WTC11 (cell line): ENCODE data around the gene C17orf107. TPM values are rescaled to one million over a fixed set of nuclear protein-coding genes. Genes with fewer than 3 reads are reported as not detected.
"Not testable (repeated sequence)": the region's sequence is repeated elsewhere in the genome, so short reads cannot be mapped to it uniquely, and the experiment has no call there.

Experiments used
- ATAC-seq: fragments of 200-7000 bp; cut with Tn5 transposase; 2 replicates; pipeline ENCODE4 v1.10.0; 2021; ENCODE audit warnings: mild to moderate bottlenecking, moderate library complexity
- CTCF ChIA-PET: fragments of 300-600 bp; sonication (Branson Sonifier 250); formaldehyde crosslinking; loops from one replicate; lab custom pipeline; 2021; ENCODE audit warnings: antibody characterized with exemption; lab: Charles Lee
- POLR2A ChIA-PET: fragments of 350-600 bp; sonication (Branson Sonifier 250); formaldehyde crosslinking; loops from one replicate; lab custom pipeline; 2021; ENCODE audit warnings: antibody characterized with exemption; lab: Charles Lee
- DNase-seq: peaks from one replicate; pipeline ENCODE4 v3.0.0; 2021; ENCODE audit warnings: low spot score
- H3K27ac Mint-ChIP-seq: 2 replicates; pipeline ENCODE4 v1.8.0; 2021; ENCODE audit warnings: mixed read lengths
- H3K27me3 Mint-ChIP-seq: 2 replicates; pipeline ENCODE4 v1.8.0; 2021; ENCODE audit warnings: low read depth, mild to moderate bottlenecking, moderate library complexity, mixed read lengths
- H3K36me3 Mint-ChIP-seq: 2 replicates; pipeline ENCODE4 v1.8.0; 2021; ENCODE audit warnings: mixed read lengths
- H3K4me1 Mint-ChIP-seq: 2 replicates; pipeline ENCODE4 v1.8.0; 2022; ENCODE audit warnings: mixed read lengths
- H3K4me3 Mint-ChIP-seq: 2 replicates; pipeline ENCODE4 v1.8.0; 2021; ENCODE audit warnings: mild to moderate bottlenecking, moderate library complexity, mixed read lengths
- H3K9me3 Mint-ChIP-seq: 2 replicates; pipeline ENCODE4 v1.8.0; 2021; ENCODE audit warnings: mixed read lengths
- ATF1 ChIP-seq: sonication (generic); formaldehyde crosslinking; IDR thresholded peaks from 2 replicates; pipeline ENCODE4 v1.8.1; 2023; ENCODE audit warnings: mild to moderate bottlenecking, moderate library complexity, missing genetic modification reagents
- CREB1 ChIP-seq: sonication (generic); formaldehyde crosslinking; IDR thresholded peaks from 2 replicates; pipeline ENCODE4 v1.8.0; 2023; ENCODE audit warnings: mild to moderate bottlenecking, missing genetic modification reagents
- ELF4 ChIP-seq: sonication (generic); formaldehyde crosslinking; IDR thresholded peaks from 2 replicates; pipeline ENCODE4 v1.8.1; 2022; ENCODE audit warnings: low read depth, mild to moderate bottlenecking, moderate library complexity, missing genetic modification reagents
- KAT7 ChIP-seq: sonication (generic); formaldehyde crosslinking; IDR thresholded peaks from 2 replicates; pipeline ENCODE4 v1.8.1; 2023; ENCODE audit warnings: missing genetic modification reagents, mild to moderate bottlenecking, borderline replicate concordance
- MLX ChIP-seq: sonication (generic); formaldehyde crosslinking; IDR thresholded peaks from 2 replicates; pipeline ENCODE4 v1.8.1; 2023; ENCODE audit warnings: mild to moderate bottlenecking, missing genetic modification reagents, moderate library complexity
- MXD4 ChIP-seq: fragments of 250-450 bp; sonication (Bioruptor Pico); IDR thresholded peaks from 2 replicates; pipeline ENCODE4 v1.8.0; 2021; ENCODE audit warnings: mild to moderate bottlenecking, moderate library complexity, borderline replicate concordance
- NFE2L1 ChIP-seq: sonication (generic); formaldehyde crosslinking; IDR thresholded peaks from 2 replicates; pipeline ENCODE4 v1.8.1; 2023; ENCODE audit warnings: missing genetic modification reagents
- NR1H2 ChIP-seq: sonication (generic); formaldehyde crosslinking; IDR thresholded peaks from 2 replicates; pipeline ENCODE4 v1.9.0; 2021; ENCODE audit warnings: mild to moderate bottlenecking, moderate library complexity, missing genetic modification reagents
- STAT6 ChIP-seq: sonication (generic); formaldehyde crosslinking; conservative IDR thresholded peaks from 2 replicates; pipeline ENCODE4 v1.8.1; 2023; ENCODE audit warnings: mild to moderate bottlenecking, low read depth, missing genetic modification reagents, moderate library complexity
- ZNF138 ChIP-seq: sonication (generic); formaldehyde crosslinking; conservative IDR thresholded peaks from 2 replicates; pipeline ENCODE4 v1.8.1; 2022; ENCODE audit warnings: mild to moderate bottlenecking, moderate library complexity, missing genetic modification reagents
- ZNF423 ChIP-seq: fragments of 250-450 bp; sonication (Bioruptor Pico); IDR thresholded peaks from 2 replicates; pipeline ENCODE4 v2.1.2; 2022; ENCODE audit warnings: mild to moderate bottlenecking, moderate library complexity
- ZNF532 ChIP-seq: fragments of 250-450 bp; sonication (Bioruptor Pico); IDR thresholded peaks from 2 replicates; pipeline ENCODE4 v1.9.0; 2021; ENCODE audit warnings: mild to moderate bottlenecking, borderline replicate concordance
- ZSCAN18 ChIP-seq: fragments of 250-450 bp; sonication (Bioruptor Pico); IDR thresholded peaks from 2 replicates; pipeline ENCODE4 v2.1.2; 2022; ENCODE audit warnings: mild to moderate bottlenecking, moderate library complexity
- total RNA-seq: library from RNA; stranded (reverse); gene quantifications from 3 replicates; pipeline ENCODE4 v1.2.3, GENCODE V29; 2021

The C17orf107 gene
- total RNA-seq, 1 experiment from 2014 or later = 8.7 TPM

- no peaks in the 10 kb centered on the region for H3K9me3 Mint-ChIP-seq
- TF ChIP-seq CREB1 (CRISPR knock-in tag) = no peak
- TF ChIP-seq KAT7 (CRISPR knock-in tag) = no peak
- no peak for TF ChIP-seq ATF1 (CRISPR knock-in tag)
- no peak for TF ChIP-seq ZSCAN18 (CRISPR knock-in tag)
- no peak for TF ChIP-seq ELF4 (CRISPR knock-in tag)
- TF ChIP-seq MLX (CRISPR knock-in tag) = no peak
- TF ChIP-seq NR1H2 (CRISPR knock-in tag) = no peak
- TF ChIP-seq ZNF532 (CRISPR knock-in tag) = no peak
- no peak for TF ChIP-seq STAT6
- TF ChIP-seq NFE2L1 (CRISPR knock-in tag) = no peak
- no peak for TF ChIP-seq ZNF423 (CRISPR knock-in tag)
- no peak for TF ChIP-seq ZNF138 (CRISPR knock-in tag)
- no peak for TF ChIP-seq MXD4 (CRISPR knock-in tag)
- H3K4me1 Mint-ChIP-seq = peaks cover 72% of the 10 kb centered on the region
- CTCF ChIA-PET = interaction anchor here (0.6 to 1.6 kb wide), 3 partner anchors 9 to 26 kb away, joined by 3 to 11 read pairs (median 4); no protein-coding TSS in a partner anchor
- ATAC-seq (no peak), DNase-seq (no peak)
- POLR2A ChIA-PET = no interaction called here
- no peak overlapping the region for H3K4me3 Mint-ChIP-seq
- H3K27me3 Mint-ChIP-seq = no peaks in the 10 kb centered on the region
- peak overlapping the region; percentile 71; the same call in 1 of the 2 replicates for H3K27ac Mint-ChIP-seq
- no peaks in the 10 kb centered on the region for H3K36me3 Mint-ChIP-seq
These were observed 42.4 kb upstream of the C17orf107 start for GRCh38 chr17:4856937-4857314.

- Mint-ChIP-seq H3K27ac (peak overlapping the region; percentile 71), H3K4me1 (peaks cover 69% of the 10 kb centered on the region)
- ChIA-PET CTCF (interaction anchor here (0.6 to 2.0 kb wide), 7 partner anchors 9 to 147 kb away, joined by 3 to 11 read pairs (median 4); partner anchors contain the start of gene ARRB2), POLR2A (interaction anchor here (0.5 to 1.5 kb wide), 4 partner anchors 11 to 23 kb away, joined by 3 to 5 read pairs (median 4); no protein-coding TSS in a partner anchor)
- not testable (repeated sequence) for H3K9me3 Mint-ChIP-seq, H3K27me3 Mint-ChIP-seq, H3K36me3 Mint-ChIP-seq, H3K4me3 Mint-ChIP-seq, ATAC-seq, DNase-seq
These were observed 42.0 kb upstream of the C17orf107 start for GRCh38 chr17:4857347-4857746.
